NCI-H2171 (cell line): ENCODE results near the gene AIFM3.

ENCODE experiments used
- DNase-seq: peaks from one replicate; lab custom pipeline; 2025; lab: John Stamatoyannopoulos, UW

AIFM3 gene

GRCh38 chr22:21009638-21010425 is 42.8 kb downstream of the AIFM3 start:
- no peak for DNase-seq

- DNase-seq = no peak
Measured at GRCh38 chr22:21010426-21011113, 43.5 kb downstream of the AIFM3 start.

GRCh38 chr22:21012446-21013407 is 45.7 kb downstream of the AIFM3 start:
- DNase-seq = peak; percentile 80

GRCh38 chr22:21013657-21014201 is 46.7 kb downstream of the AIFM3 start:
- peak; percentile 30 for DNase-seq

GRCh38 chr22:21014202-21014725 is 47.2 kb downstream of the AIFM3 start:
- peak; percentile 96 for DNase-seq

GRCh38 chr22:21014726-21015465 is 47.8 kb downstream of the AIFM3 start, which contains the start of gene P2RX6:
Gene P2RX6, plus strand, starts transcription at chr22:21015165. Its CDS starts 10 bp downstream, at chr22:21015175.
- no peak for DNase-seq

GRCh38 chr22:21015466-21016006 is 48.5 kb downstream of the AIFM3 start:
- DNase-seq = no peak

GRCh38 chr22:21016644-21017420 is 49.8 kb downstream of the AIFM3 start:
- DNase-seq = no peak

GRCh38 chr22:21018314-21018713 is 51.3 kb downstream of the AIFM3 start:
- DNase-seq = no peak

- DNase-seq = no peak
Measured at GRCh38 chr22:21020802-21021429, 53.9 kb downstream of the AIFM3 start.

GRCh38 chr22:21022507-21022906 is 55.5 kb downstream of the AIFM3 start:
- DNase-seq = no peak

- no peak for DNase-seq
Measured at GRCh38 chr22:21022955-21023614, 56.0 kb downstream of the AIFM3 start.

GRCh38 chr22:21025266-21025665 is 58.2 kb downstream of the AIFM3 start:
- DNase-seq = no peak

GRCh38 chr22:21025763-21026755 is 59.0 kb downstream of the AIFM3 start:
- DNase-seq = no peak

- DNase-seq = peak; percentile 67
Measured at GRCh38 chr22:21026783-21027692, 60.0 kb downstream of the AIFM3 start.
